ENCODE data around the gene CPNE1. TPM values are rescaled to one million over a fixed set of nuclear protein-coding genes. Genes with fewer than 3 reads are reported as not detected.

Gene CPNE1
- polyA plus RNA-seq, 3 donors: 153 to 210 (median 167) TPM

DNA sequence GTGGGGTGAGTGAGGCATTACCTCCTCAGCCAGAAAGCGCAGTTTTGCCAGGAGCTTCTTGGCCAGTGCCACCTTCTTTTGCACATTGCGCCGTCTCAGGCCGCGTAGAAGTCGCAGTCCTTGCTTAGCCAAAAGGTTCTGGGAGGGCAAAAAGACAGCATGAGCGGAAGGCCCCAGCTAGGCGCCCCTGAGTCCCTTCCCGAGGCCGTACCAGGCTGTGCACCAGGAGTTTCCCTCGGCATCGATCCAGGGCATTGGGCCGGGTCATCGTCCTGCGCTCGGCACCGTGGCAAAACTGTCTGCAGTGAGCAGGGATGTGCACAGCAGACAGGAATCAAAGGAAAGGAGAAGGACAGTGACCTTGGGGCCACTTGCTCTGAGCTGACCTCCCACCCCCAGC lies 69.2 kb downstream of the CPNE1 start:
- Mint-ChIP-seq H3K4me1 (no peaks in the 10 kb centered on the region), H3K9me3 (peaks cover 0 to 3% (median 0%) of the 10 kb centered on the region in 7 donors), H3K27ac (no peak overlapping the region), H3K36me3 (no peaks in the 10 kb centered on the region), H3K27me3 (ENCODE audit: low read depth in 3 of 3) (peaks cover 26 to 31% (median 29%) of the 10 kb centered on the region in 3 donors), H3K4me3 (no peak overlapping the region)
- H3K36me3 ChIP-seq (replicated peaks in 1 of 2; ENCODE audit: control insufficient read depth in 1 of 2, insufficient read depth in 2 of 2, low read length in 2 of 2): no peaks in the 10 kb centered on the region
- TF ChIP-seq, protein P1, sequence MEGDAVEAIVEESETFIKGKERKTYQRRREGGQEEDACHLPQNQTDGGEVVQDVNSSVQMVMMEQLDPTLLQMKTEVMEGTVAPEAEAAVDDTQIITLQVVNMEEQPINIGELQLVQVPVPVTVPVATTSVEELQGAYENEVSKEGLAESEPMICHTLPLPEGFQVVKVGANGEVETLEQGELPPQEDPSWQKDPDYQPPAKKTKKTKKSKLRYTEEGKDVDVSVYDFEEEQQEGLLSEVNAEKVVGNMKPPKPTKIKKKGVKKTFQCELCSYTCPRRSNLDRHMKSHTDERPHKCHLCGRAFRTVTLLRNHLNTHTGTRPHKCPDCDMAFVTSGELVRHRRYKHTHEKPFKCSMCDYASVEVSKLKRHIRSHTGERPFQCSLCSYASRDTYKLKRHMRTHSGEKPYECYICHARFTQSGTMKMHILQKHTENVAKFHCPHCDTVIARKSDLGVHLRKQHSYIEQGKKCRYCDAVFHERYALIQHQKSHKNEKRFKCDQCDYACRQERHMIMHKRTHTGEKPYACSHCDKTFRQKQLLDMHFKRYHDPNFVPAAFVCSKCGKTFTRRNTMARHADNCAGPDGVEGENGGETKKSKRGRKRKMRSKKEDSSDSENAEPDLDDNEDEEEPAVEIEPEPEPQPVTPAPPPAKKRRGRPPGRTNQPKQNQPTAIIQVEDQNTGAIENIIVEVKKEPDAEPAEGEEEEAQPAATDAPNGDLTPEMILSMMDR (IDR thresholded peaks at IDR 0.05): no peak
- WGBS (ENCODE audit: insufficient coverage): 95% methylated on average over 17 of the region's 17 CpGs
- no peak overlapping the region for H3K4me3 ChIP-seq (replicated peaks in 1 of 3; ENCODE audit: low read depth in 2 of 3, low read length in 3 of 3)
- no peak overlapping the region for H3K9ac ChIP-seq (ENCODE audit: insufficient read depth, low read length, poor library complexity, severe bottlenecking)
- H3K27ac ChIP-seq (ENCODE audit: low read depth in 1 of 2, low read length in 2 of 2): no peak overlapping the region
- no peaks in the 10 kb centered on the region for H3K9me3 ChIP-seq (replicated peaks in 1 of 2; ENCODE audit: control insufficient read depth in 1 of 2, insufficient read depth in 1 of 2, low read length in 2 of 2)
- intact Hi-C loops (cut with micrococcal nuclease): no loop called here
- no peak for DNase-seq
- H3K4me2 ChIP-seq (replicated peaks; ENCODE audit: extremely low read depth, low read length, poor library complexity, severe bottlenecking): no peak overlapping the region
- H3K4me1 ChIP-seq (ENCODE audit: control insufficient read depth in 1 of 2, insufficient read depth in 2 of 2, low read length in 2 of 2): peaks cover 0 to under 1% of the 10 kb centered on the region in 2 donors
- no peak overlapping the region for H2AFZ ChIP-seq (ENCODE audit: insufficient read depth, low read depth, low read length, poor library complexity, severe bottlenecking)
- H3K27me3 ChIP-seq (ENCODE audit: control insufficient read depth in 2 of 2, insufficient read depth in 2 of 2, low read length in 2 of 2): peaks cover 0 to 13% of the 10 kb centered on the region in 2 donors
- H4K20me1 ChIP-seq (ENCODE audit: insufficient read depth, low read length): no peaks in the 10 kb centered on the region
- H3K79me2 ChIP-seq (ENCODE audit: insufficient read depth, low read length): no peaks in the 10 kb centered on the region

DNA sequence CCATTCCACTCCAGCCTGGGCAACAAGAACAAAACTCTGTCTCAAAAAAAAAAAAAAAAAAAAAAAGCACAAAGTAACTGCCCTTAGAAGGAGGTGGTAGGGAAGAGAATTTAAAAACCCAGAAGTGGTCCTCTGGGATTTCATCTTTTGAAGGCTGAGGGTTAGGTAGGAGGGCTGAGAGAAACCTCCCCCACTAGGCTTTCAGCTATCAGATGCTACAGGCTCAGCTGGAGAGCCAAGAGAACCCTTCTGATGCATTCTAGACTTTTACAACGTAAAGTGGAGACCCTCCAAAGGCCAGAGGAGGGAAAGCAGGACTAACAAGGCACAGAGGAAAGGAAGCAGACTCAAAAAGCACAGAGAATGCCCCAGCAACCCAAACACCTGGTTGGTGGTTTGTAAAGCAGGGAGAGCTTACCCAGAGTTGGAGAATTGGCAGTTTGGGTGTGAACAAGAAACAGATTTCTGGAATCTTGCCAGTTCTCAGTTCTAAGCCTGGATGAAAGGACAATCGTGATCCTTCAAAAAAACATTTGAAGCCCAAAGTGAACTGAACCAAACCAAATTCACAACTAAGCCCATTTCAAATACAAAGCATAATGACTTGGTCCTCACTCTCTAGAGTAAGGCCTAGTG lies 72.2 kb downstream of the CPNE1 start:
- no peaks in the 10 kb centered on the region for H3K27me3 ChIP-seq (ENCODE audit: control insufficient read depth in 2 of 2, insufficient read depth in 2 of 2, low read length in 2 of 2)
- no peaks in the 10 kb centered on the region for H3K9me3 ChIP-seq (replicated peaks in 1 of 2; ENCODE audit: control insufficient read depth in 1 of 2, insufficient read depth in 1 of 2, low read length in 2 of 2)
- H3K9ac ChIP-seq (ENCODE audit: insufficient read depth, low read length, poor library complexity, severe bottlenecking): no peak overlapping the region
- H3K4me2 ChIP-seq (replicated peaks; ENCODE audit: extremely low read depth, low read length, poor library complexity, severe bottlenecking): no peak overlapping the region
- H3K79me2 ChIP-seq (ENCODE audit: insufficient read depth, low read length): no peaks in the 10 kb centered on the region
- Mint-ChIP-seq H3K9me3 (no peaks in the 10 kb centered on the region), H3K4me3 (no peak overlapping the region), H3K4me1 (peaks cover 3% of the 10 kb centered on the region), H3K27ac (no peak overlapping the region), H3K36me3 (no peaks in the 10 kb centered on the region), H3K27me3 (ENCODE audit: low read depth in 3 of 3) (peaks cover 4 to 7% (median 5%) of the 10 kb centered on the region in 3 donors)
- no peaks in the 10 kb centered on the region for H3K36me3 ChIP-seq (replicated peaks in 1 of 2; ENCODE audit: control insufficient read depth in 1 of 2, insufficient read depth in 2 of 2, low read length in 2 of 2)
- H4K20me1 ChIP-seq (ENCODE audit: insufficient read depth, low read length): no peaks in the 10 kb centered on the region
- intact Hi-C loops (cut with micrococcal nuclease): no loop called here
- no peaks in the 10 kb centered on the region for H3K4me1 ChIP-seq (ENCODE audit: control insufficient read depth in 1 of 2, insufficient read depth in 2 of 2, low read length in 2 of 2)
- WGBS (ENCODE audit: insufficient coverage): no CpG with 5 or more reads among the region's 2 CpGs
- H3K27ac ChIP-seq (ENCODE audit: low read depth in 1 of 2, low read length in 2 of 2): no peak overlapping the region
- DNase-seq: no peak
- H3K4me3 ChIP-seq (replicated peaks in 1 of 3; ENCODE audit: low read depth in 2 of 3, low read length in 3 of 3): no peak overlapping the region
- TF ChIP-seq, protein P1 (IDR thresholded peaks at IDR 0.05): no peak
- no peak overlapping the region for H2AFZ ChIP-seq (ENCODE audit: insufficient read depth, low read depth, low read length, poor library complexity, severe bottlenecking)
